IMR-90 (cell line): ENCODE data around the gene RFPL3.

Source experiments
- POLR2A ChIP-seq: IDR thresholded peaks from 2 replicates; pipeline ENCODE4 v1.6.1; 2012; ENCODE audit warnings: mild to moderate bottlenecking, low read depth, low read length
- TF ChIP-seq, protein P1 (sequence below): conservative IDR thresholded peaks from 2 replicates; pipeline ENCODE4 v1.5.1; 2012; ENCODE audit warnings: mild to moderate bottlenecking, low read depth, low read length, improper control_type of control experiment

DNA sequence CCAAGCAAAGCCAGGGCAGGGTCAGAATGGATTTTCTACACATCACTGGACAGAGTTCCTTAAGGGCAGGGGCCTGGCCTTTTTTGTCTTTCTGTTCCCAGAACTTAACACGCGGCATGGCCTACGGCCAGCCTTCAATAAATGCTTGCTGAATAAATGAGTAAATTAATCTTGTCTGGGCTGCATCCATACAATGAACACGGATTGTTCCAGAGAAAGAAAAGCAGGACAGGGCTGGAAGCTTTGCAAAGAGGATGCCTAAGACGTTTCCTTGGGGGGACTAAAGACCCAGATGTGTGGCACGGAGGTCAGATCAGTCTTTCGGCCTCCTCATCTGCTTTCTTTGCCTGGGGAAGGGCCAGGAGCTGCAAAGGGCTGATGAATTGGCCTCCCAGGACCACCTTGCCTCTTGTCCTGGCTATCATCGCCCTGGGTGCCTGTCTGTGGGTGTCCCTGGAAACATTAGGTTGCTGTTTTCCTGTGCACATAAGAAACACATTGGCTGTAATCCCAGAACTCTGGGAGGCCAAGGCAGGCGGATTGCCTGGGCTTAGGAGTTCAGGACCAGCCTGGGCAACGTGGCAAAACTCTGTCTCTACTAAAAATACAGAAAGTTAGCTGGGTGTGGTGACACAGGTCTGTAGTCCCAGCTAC lies 20.8 kb upstream of the RFPL3 start:
- TF ChIP-seq POLR2A, result no peak
- TF ChIP-seq, protein P1, sequence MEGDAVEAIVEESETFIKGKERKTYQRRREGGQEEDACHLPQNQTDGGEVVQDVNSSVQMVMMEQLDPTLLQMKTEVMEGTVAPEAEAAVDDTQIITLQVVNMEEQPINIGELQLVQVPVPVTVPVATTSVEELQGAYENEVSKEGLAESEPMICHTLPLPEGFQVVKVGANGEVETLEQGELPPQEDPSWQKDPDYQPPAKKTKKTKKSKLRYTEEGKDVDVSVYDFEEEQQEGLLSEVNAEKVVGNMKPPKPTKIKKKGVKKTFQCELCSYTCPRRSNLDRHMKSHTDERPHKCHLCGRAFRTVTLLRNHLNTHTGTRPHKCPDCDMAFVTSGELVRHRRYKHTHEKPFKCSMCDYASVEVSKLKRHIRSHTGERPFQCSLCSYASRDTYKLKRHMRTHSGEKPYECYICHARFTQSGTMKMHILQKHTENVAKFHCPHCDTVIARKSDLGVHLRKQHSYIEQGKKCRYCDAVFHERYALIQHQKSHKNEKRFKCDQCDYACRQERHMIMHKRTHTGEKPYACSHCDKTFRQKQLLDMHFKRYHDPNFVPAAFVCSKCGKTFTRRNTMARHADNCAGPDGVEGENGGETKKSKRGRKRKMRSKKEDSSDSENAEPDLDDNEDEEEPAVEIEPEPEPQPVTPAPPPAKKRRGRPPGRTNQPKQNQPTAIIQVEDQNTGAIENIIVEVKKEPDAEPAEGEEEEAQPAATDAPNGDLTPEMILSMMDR, result no peak
